GM18520 (cell line): Measurements from ENCODE around the gene SPRR3.

ENCODE experiments used
- ATAC-seq: cut with Tn5 transposase; IDR thresholded peaks from one replicate; pipeline ENCODE4 v1.9.1; 2021; ENCODE audit not compliant: unreplicated experiment

Gene SPRR3

GRCh38 chr1:153001382-153001781, at the start of gene SPRR3:
Gene SPRR3 (plus strand): TSS chr1:153001749. CDS start chr1:153003021, 1,272 bp downstream.
- no peak for ATAC-seq

GRCh38 chr1:152953761-152954160, 47.8 kb upstream of the SPRR3 start:
- no peak for ATAC-seq

DNA sequence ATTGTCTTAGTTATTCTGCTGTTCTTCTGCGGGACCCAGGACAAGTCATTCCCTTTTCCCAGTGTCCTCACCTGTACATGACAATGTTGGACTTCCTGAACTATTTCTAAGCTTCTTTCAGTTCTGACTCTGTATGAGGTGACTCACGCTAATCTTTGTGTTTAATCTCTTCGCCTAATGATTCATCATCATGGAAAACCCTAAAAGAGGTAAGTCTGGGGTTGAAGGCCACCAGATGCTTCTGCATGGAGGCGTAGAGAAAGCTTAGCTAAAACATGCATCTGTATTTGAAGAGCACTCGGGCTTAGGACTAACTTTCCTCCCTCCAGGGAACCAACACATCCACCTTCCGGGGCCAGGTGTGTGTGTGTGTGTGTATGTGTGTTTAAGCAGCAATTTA, 47.1 kb upstream of the SPRR3 start:
- no peak for ATAC-seq

- ATAC-seq, result no peak
Observed at GRCh38 chr1:152957561-152957960, 44.0 kb upstream of the SPRR3 start.

- ATAC-seq, result no peak
Observed at GRCh38 chr1:152959273-152959672, 42.3 kb upstream of the SPRR3 start.

DNA sequence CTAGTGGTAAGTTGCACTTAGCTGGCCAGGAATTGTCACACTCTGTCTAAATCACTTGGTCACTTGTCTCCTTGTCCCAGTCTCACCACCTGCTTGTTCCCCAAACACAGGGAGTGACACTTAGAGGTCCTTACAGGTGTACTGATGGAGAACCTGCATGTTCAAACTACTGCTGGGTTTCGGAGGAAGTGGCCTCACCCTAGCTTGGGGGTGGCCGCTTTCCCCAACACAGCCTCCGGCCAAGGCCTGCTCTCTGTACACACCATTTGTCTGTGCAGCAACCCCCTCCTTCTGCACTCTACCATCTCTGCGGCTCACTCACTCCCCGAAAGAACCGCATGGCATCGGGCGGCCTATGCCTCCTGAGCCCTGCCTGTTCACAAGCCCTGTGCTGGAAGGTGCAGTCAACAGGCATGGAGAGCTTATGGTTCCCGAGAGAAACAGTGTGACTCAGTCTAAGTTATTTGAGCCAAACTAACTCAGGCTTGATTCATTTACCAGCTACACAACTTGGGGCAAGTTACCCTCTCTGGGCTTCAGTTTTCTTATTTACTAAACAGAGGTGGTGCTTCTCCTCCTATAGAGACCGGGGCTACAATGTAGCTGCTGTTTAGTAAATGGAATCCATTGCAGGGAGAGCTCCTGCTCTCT, 41.6 kb upstream of the SPRR3 start:
- no peak for ATAC-seq

GRCh38 chr1:152960452-152961044, 41.0 kb upstream of the SPRR3 start:
- ATAC-seq, result no peak

GRCh38 chr1:152961226-152961891, 40.2 kb upstream of the SPRR3 start:
- no peak for ATAC-seq

- no peak for ATAC-seq
Observed at GRCh38 chr1:152962876-152963415, 38.6 kb upstream of the SPRR3 start.

GRCh38 chr1:152964536-152964935, 37.0 kb upstream of the SPRR3 start:
- ATAC-seq, result no peak

DNA sequence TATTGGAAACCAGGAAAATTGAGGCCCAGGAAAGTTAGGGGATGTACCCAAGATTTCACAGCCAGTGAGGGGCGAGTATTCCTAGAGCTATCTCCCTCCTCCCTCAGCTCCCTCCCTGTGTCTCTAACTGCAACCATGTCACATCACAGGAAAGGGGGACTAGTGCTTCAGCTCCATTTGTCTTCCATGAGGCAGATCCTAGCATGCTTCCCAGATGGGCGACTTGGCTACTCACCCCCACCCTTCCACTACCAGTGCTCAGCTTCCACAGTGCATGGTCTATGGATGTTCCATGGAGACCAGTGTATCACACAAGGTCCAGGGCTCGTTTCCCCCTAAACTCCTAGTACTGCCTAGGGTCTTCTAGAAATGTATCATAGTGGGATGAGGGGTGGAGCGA, 35.7 kb upstream of the SPRR3 start:
- no peak for ATAC-seq

DNA sequence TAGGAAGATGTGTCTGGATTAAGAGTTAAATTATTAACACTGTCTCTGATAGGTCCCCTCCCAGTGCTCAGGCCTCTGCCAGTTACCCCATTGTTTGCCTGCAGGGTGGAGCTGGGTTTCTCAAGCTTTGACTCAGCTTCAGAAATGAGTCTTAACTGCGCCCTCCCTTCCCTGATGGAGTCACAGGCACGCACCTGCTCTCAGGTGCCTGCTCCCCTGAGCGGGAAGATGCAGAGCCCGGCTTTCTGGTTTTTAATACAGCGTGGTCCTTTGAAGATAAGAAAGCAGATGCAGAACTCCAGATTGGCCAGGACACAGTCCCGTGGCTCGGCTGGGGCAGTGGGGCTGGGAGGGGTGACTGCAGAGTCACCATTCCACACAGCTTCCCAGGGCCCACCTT, 34.3 kb upstream of the SPRR3 start:
- ATAC-seq, result no peak

GRCh38 chr1:152968248-152968647, 33.3 kb upstream of the SPRR3 start:
- peak; percentile 85 for ATAC-seq

DNA sequence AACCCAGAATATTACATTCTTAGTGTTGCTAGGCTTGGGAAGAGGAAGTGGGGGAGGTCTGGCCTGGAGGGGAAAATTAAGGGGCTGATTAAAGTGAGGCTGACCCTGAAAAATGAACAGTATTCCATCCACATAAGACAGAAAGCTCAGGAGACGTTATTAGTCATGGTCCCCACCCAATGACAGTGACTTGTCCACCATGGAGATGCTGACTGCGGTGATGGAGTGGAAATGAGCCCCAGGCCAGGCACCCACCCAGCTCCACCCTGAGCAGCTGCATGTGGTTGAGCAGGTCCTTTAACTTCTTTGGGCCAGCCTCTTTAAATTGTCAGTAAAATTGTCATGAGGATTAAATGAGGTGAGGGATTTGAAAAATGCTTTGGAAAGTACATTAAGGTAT, 32.5 kb upstream of the SPRR3 start:
- ATAC-seq, result no peak

GRCh38 chr1:152970495-152970894, 31.1 kb upstream of the SPRR3 start, which contains the start of gene SPRR4:
Gene SPRR4 (plus strand): TSS chr1:152970648. CDS start chr1:152971891, 1,243 bp downstream.
- ATAC-seq, result no peak

DNA sequence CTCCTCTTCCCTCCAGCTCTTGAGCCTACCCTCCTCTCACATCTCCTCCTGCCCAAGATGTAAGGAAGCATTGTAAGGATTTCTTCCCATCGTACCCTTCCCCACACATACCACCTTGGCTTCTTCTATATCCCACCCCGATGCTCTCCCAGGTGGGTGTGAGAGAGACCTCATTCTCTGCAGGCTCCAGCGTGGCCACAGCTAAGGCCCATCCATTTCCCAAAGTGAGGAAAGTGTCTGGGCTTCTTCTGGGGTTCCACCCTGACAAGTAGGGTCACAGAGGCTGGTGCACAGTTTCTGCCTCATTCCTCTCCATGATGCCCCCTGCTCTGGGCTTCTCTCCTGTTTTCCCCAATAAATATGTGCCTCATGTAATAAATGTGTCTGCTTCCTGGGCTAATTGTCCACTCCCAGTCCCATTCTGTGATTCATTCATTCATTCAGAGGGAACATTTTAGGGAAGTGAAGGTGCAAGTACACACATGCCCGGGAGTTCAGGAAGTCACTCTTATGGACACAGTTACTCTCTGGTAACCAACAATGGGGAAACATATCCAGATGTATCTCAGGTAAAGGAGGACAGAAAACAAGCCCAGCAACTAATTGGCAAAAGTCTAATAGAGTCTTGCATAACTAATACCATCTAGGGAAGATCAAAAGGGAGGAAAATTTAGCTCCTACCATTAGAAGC, 29.2 kb upstream of the SPRR3 start:
- ATAC-seq, result no peak

DNA sequence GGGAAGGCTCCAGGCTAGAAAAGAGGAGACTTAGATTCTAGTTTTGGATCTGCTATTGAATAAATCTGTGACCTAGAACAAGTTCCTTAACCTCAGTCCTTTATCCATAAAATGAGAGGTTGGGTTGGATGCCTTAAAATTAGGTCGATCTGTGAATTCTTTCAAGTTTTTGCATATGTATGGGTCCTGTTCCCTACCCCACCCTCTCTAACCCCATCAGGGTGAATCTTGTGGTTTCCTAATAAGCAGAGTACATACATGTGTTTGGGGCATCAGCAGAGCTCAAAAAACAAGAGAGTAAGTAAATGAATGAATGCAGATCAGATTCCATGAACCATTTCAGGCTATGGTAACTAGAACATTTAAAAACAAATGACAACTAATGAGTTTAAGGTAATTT, 24.9 kb upstream of the SPRR3 start:
- no peak for ATAC-seq

GRCh38 chr1:152977614-152978013, 23.9 kb upstream of the SPRR3 start:
- ATAC-seq, result no peak

- ATAC-seq, result no peak
Observed at GRCh38 chr1:152980676-152981075, 20.9 kb upstream of the SPRR3 start.

- ATAC-seq, result no peak
Observed at GRCh38 chr1:152981146-152981871, 20.2 kb upstream of the SPRR3 start.

GRCh38 chr1:152982076-152982475, 19.5 kb upstream of the SPRR3 start:
- no peak for ATAC-seq
